D341Med (cell line): ENCODE measurements around the gene GID4.

Experiments used
- DNase-seq: peaks from one replicate; pipeline ENCODE4 v3.0.0; 2012; ENCODE audit warnings: low spot score

Gene GID4

DNA sequence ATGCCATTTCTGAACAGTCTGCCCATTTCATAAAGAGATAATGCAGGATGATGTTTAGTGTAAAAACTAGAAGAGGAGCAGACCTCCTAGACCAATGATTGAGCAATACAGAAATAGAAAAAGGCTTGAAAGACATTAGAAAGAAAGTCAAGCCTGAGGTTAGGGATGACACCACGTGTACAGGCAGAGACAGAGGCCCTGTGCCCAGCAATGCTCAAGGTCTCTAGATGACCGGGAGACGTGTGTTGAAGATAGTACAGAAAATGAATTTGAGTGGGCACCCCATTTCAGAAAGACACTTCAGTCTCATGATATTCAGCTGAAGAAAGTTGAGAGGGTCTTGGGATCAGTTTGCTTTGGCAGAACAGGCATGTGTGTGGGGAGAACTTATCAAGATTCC is 5.4 kb downstream of the GID4 start:
- DNase-seq: no peak

DNA sequence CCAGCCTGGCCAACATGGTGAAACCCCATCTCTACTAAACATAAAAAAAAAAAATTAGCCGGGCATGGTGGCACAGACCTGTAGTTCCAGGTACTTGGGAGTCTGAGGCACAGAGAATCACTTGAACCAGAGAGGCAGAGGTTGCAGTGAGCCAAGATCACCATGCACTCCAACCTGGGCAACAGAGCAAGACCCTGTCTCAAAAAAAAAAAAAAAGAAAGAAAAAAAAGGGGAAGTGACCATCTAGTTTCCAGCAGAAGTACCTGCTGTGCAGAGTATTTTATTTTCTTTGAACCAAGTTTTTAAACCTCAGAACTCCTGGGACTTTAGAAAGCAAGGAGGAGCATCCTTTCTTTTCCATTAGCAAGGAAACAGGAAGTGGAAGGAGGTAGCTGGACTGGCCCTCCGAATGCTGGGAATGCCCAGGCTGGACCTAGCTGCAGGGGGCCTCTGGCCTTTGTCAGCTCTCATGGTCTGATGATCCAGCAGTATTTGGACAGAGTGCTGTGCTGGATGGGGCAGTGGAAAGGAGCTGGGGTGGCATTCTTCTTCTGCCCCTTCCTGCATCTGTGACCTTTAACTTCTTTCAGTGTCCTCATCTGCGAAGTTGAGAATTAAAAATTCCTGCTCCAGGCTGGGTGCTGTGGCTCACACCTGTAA is 6.6 kb downstream of the GID4 start:
- no peak for DNase-seq

- no peak for DNase-seq
Measured at GRCh38 chr17:18055597-18055996, 16.4 kb downstream of the GID4 start.

DNA sequence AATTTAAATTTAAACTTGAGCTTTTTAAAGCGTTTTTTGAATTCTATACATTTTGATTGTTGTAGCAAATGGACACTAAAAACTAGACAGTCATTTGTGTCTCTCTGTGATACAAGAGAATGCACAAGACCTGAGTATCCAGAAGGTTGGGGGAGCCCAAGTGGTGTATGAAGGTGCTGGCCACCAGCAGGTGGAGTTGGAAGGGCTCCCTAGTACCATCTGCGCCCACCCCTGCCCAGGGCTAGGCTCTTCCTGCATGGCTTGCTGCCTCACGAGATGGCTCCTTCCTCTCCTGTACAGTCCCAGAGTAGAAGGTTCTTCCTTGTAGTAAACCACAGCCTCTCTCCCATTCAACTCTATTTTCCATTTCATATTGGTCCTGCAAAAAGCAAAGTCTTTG is 17.0 kb downstream of the GID4 start:
- DNase-seq: no peak

- no peak for DNase-seq
Measured at GRCh38 chr17:18059283-18059682, 20.1 kb downstream of the GID4 start.

- DNase-seq: no peak
Measured at GRCh38 chr17:18064053-18064452, 24.8 kb downstream of the GID4 start.

DNA sequence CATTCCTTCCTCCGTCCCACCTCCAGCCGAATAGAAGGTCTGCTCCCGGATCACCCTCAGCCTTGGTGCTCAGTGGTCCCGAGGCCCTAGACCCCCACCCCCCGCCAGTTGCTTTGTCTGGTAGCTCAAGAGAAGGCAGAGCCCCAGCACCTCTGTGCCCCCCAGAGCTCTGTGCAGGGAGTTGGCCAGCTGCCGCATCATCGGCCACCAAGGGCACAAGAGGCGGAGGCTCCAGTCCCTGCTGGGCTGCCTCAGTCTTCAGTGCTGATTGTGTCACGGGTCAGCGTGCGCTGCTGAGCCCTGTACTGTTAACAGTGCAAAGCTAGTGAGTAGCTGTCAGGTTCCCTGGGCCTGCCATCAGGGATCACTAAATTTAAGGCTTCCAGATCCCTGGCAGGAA is 26.3 kb downstream of the GID4 start:
- no peak for DNase-seq

DNA sequence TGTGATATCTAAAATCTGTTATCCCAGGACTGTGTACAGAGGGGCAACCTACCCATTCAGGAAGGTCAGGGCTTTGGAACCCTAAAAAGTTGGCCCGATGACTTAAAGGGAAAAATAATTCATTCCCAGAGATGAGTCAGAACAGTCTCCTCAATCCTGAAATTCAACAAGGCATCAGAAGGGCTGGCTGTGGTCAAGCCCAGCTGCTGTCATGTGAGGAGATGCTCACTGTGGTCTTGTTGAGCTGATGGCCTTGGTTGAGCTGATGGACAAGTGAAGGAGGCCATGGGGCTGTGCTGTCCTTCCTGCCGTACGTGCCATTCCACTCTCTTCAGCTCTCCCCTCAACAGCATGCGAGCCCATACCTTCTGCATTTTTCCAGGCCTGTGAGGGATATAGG is 27.7 kb downstream of the GID4 start:
- no peak for DNase-seq

- DNase-seq: no peak
Measured at GRCh38 chr17:18069101-18069500, 29.9 kb downstream of the GID4 start.

DNA sequence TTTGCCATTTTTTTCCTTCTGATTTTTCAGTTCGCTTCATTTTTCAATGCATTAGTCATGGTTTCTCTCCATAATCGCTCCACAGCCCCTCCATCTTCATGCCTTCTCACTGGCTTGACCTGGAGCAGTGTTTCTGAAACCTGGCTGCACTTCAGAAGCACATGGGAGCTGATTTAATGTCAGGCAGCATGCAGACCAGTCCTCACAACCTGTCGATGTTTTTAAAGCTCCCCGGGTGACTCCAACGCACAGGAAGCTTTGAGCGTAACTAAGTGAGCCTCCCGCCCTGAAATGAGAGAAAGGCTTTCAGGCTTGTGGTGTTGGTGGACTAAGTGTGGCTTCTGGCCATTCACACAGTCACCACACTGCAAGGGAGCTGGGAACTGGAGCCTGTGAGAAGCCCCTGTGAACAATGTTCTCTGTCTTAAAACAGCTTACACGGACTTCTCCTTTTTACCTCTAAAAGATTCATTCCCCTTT is 31.7 kb downstream of the GID4 start:
- DNase-seq: no peak

DNA sequence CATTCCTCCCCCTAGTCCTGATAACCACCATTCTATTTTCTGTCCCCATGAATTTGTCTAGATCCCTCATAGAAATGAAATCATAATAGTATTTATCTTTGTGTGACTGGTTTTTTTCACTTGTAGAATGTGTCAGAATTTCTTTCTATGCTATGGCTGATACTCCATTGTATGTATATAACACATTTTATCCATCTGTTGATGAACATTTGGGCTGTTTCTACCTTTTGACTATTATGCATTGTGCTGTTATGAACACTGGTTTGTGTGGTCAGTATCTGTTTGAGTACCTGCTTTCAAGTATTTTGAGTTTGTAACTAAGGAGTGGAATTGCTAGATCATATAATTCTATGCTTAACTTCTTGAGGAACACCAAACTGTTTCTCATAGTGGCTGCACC is 32.5 kb downstream of the GID4 start:
- no peak for DNase-seq

GRCh38 chr17:18074566-18075272 is 35.5 kb downstream of the GID4 start:
- no peak for DNase-seq

GRCh38 chr17:18076936-18077335 is 37.7 kb downstream of the GID4 start:
- DNase-seq: no peak

GRCh38 chr17:18079543-18079942 is 40.3 kb downstream of the GID4 start:
- no peak for DNase-seq

- DNase-seq: no peak
Measured at GRCh38 chr17:18084256-18084655, 45.0 kb downstream of the GID4 start.

DNA sequence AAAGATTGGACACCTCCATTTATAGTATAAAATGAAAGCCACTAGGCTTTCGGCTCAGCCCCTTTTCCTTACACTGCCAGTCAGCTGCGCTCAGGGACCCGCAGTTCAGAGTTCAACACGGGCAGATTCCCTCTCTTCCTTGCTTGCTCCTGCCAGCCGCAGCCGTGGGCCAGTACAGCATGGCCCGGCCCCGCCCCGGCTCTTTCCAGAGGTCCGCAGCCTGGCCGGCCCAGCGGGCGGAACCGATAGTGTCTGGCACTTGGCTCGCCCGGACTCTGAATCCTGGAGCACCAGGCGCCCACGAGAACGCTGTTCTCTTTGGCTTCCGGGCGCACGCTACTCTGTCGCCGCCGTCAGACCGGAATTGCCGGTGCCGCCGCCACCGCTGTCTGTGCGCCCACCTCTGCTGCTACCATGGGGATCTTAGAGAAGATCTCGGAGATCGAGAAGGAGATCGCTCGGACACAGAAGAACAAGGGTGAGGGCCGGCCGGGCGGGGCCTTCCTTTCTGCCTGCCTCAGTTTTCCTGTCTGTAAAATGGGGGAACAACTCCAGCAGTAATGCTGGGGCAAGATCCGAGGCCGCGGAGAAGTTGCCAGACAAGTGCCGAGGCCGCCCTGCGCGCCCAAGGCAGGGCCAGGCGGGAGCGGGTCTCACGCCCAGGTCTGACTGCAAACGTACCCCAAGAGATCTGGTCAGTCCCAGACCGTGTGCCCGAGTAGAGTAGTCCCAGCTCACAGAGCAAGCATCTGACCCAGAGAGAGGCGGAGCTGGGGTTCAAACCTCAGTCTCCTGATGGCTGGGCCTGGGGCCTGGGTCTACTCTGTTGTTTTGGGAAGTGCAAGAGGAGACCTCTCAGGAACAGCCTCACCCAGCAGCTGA is 48.6 kb downstream of the GID4 start, which contains the start of gene DRG2:
DRG2 (plus strand) TSS at position 339 of the 882 bp plus-strand sequence; CDS start at position 415, 76 bp downstream.
- DNase-seq: peak; percentile 88

- DNase-seq: no peak
Measured at GRCh38 chr17:18089613-18090012, 50.4 kb downstream of the GID4 start.

GRCh38 chr17:18093616-18094408 is 54.6 kb downstream of the GID4 start:
- no peak for DNase-seq

DNA sequence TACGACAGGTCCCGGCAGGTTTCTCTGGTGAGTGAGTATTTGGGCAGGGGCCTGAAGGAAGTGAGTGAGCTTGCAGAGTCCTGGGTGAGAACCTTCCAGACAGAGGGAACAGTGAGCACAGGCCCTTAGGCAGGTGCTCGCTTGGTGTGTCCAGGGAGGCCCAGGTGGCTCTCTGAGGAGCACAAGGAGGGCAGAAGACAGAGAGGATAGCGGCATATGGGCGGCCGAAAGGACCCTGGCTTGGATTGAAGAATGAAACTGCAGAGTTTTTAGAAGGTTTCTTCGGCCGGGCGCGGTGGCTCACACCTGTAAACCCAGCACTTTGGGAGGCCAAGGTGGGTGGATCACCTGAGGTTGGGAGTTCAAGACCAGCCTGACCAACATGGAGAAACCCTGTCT is 55.2 kb downstream of the GID4 start:
- DNase-seq: no peak

GRCh38 chr17:18099516-18099915 is 60.3 kb downstream of the GID4 start:
- no peak for DNase-seq

GRCh38 chr17:18100616-18101015 is 61.4 kb downstream of the GID4 start:
- DNase-seq: no peak

DNA sequence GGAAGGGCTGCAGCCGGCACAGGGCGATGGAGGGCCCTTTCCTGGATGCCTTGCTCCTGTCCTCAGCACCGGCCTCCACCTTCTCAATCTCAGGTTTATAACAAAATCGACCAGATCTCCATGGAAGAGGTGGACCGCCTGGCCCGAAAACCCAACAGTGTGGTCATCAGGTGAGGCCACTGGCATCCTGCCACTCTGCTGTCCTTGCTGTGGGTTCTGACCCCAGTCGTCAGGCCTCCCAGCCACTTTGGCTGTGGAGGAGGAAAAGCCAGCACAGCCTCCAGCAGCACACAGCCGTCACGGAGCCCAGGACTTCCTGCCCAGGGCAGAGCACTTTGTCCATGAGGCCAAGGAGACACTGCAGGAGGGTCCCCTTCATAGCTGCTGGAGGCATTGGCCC is 62.6 kb downstream of the GID4 start:
- DNase-seq: no peak
